NCI-H2196 (cell line): Measurements from ENCODE around the gene CEACAM7.

Experiments used
- DNase-seq: peaks from one replicate; lab custom pipeline; 2025; ENCODE audit not compliant: unreplicated experiment; lab: John Stamatoyannopoulos, UW

Gene CEACAM7

GRCh38 chr19:41700381-41701195 lies 12.5 kb upstream of the CEACAM7 start:
- DNase-seq: no peak

- DNase-seq: no peak
Measured at GRCh38 chr19:41699968-41700323, 11.9 kb upstream of the CEACAM7 start.

- no peak for DNase-seq
Measured at GRCh38 chr19:41699231-41699967, 11.3 kb upstream of the CEACAM7 start.

GRCh38 chr19:41698746-41699230 lies 10.7 kb upstream of the CEACAM7 start:
- no peak for DNase-seq

- no peak for DNase-seq
Measured at GRCh38 chr19:41697198-41697855, 9.3 kb upstream of the CEACAM7 start.

GRCh38 chr19:41696402-41697197 lies 8.5 kb upstream of the CEACAM7 start:
- no peak for DNase-seq

GRCh38 chr19:41695745-41696144 lies 7.7 kb upstream of the CEACAM7 start:
- no peak for DNase-seq

GRCh38 chr19:41694831-41695635 lies 7.0 kb upstream of the CEACAM7 start:
- DNase-seq: no peak

- DNase-seq: no peak
Measured at GRCh38 chr19:41694196-41694595, 6.1 kb upstream of the CEACAM7 start.

- no peak for DNase-seq
Measured at GRCh38 chr19:41691268-41691970, 3.3 kb upstream of the CEACAM7 start.

- no peak for DNase-seq
Measured at GRCh38 chr19:41690801-41691065, 2.7 kb upstream of the CEACAM7 start.

- DNase-seq: no peak
Measured at GRCh38 chr19:41689993-41690800, 2.1 kb upstream of the CEACAM7 start.

- DNase-seq: no peak
Measured at GRCh38 chr19:41688687-41689086, 617 bp upstream of the CEACAM7 start.

- DNase-seq: no peak
Measured at GRCh38 chr19:41687419-41687818, 651 bp downstream of the CEACAM7 start.

- no peak for DNase-seq
Measured at GRCh38 chr19:41682437-41682836, 5.6 kb downstream of the CEACAM7 start.

GRCh38 chr19:41671486-41671885 lies 16.6 kb downstream of the CEACAM7 start:
- no peak for DNase-seq

- DNase-seq: no peak
Measured at GRCh38 chr19:41670755-41671154, 17.3 kb downstream of the CEACAM7 start.

GRCh38 chr19:41668315-41668714 lies 19.8 kb downstream of the CEACAM7 start:
- DNase-seq: no peak

GRCh38 chr19:41666075-41666474 lies 22.0 kb downstream of the CEACAM7 start:
- DNase-seq: no peak
